ENCODE measurements around the gene C2orf49.

Gene C2orf49

GRCh38 chr2:105338020-105338385 lies 663 bp downstream of the C2orf49 start:
- Histone ChIP-seq H3K9ac (ENCODE audit: low read length) (peak overlapping the region; percentile 98), H4K8ac (ENCODE audit: low read length) (no peak overlapping the region), H3K79me1 (replicated peaks; ENCODE audit: low read length, poor library complexity, severe bottlenecking) (peaks cover 9% of the 10 kb centered on the region), H3K4me1 (ENCODE audit: control insufficient read depth, insufficient read depth, low read depth, low read length) (peaks cover 3% of the 10 kb centered on the region), H2BK12ac (ENCODE audit: low read length in 2 of 2) (no peak overlapping the region), H3K4me3 (ENCODE audit: insufficient read depth in 1 of 2, low read depth in 1 of 2, low read length in 2 of 2) (peak overlapping the region; percentile 84 to 95), H2AFZ (ENCODE audit: low read depth, low read length) (no peak overlapping the region), H3K27me3 (ENCODE audit: control insufficient read depth in 1 of 2, insufficient read depth in 1 of 2, low read length in 2 of 2) (no peaks in the 10 kb centered on the region), H2BK15ac (ENCODE audit: low read depth, poor library complexity, severe bottlenecking) (no peak overlapping the region), H3K18ac (ENCODE audit: low read depth in 1 of 2, low read length in 2 of 2) (no peak overlapping the region), H2BK5ac (ENCODE audit: low read depth, low read length, poor library complexity, severe bottlenecking) (no peak overlapping the region), H3K4ac (ENCODE audit: low read depth in 1 of 2, low read length in 2 of 2) (peak overlapping the region in 1 of 2 experiments; percentile 9), H4K91ac (ENCODE audit: low read length) (no peak overlapping the region), H3K23ac (ENCODE audit: low read length in 2 of 2) (no peak overlapping the region), H2BK120ac (ENCODE audit: low read depth, low read length) (no peak overlapping the region), H3K9me3 (ENCODE audit: control insufficient read depth, low read length) (no peaks in the 10 kb centered on the region), H2AK5ac (ENCODE audit: low read length, severe bottlenecking) (no peak overlapping the region), H3K36me3 (ENCODE audit: control insufficient read depth in 1 of 2, insufficient read depth in 2 of 2, low read depth in 1 of 2, low read length in 2 of 2) (peaks cover 7 to 43% of the 10 kb centered on the region in 2 experiments), H3K14ac (ENCODE audit: low read length in 2 of 2) (no peak overlapping the region), H3K4me2 (ENCODE audit: low read length, poor library complexity, severe bottlenecking) (peak overlapping the region; percentile 84), H3K27ac (ENCODE audit: low read length, poor library complexity, severe bottlenecking) (no peak overlapping the region)
- WGBS = 22% methylated on average over 4 of the region's 5 CpGs
- DNase-seq = no peak

GRCh38 chr2:105339414-105339813 lies 2.1 kb downstream of the C2orf49 start:
- WGBS = 83% methylated on average over 2 of the region's 4 CpGs
- Histone ChIP-seq H4K8ac (ENCODE audit: low read length) (no peak overlapping the region), H2AFZ (ENCODE audit: low read depth, low read length) (no peak overlapping the region), H3K4me2 (ENCODE audit: low read length, poor library complexity, severe bottlenecking) (no peak overlapping the region), H3K36me3 (ENCODE audit: control insufficient read depth in 1 of 2, insufficient read depth in 2 of 2, low read depth in 1 of 2, low read length in 2 of 2) (peaks cover 9 to 56% of the 10 kb centered on the region in 2 experiments), H3K4ac (ENCODE audit: low read depth in 1 of 2, low read length in 2 of 2) (no peak overlapping the region), H3K23ac (ENCODE audit: low read length in 2 of 2) (no peak overlapping the region), H3K27ac (ENCODE audit: low read length, poor library complexity, severe bottlenecking) (no peak overlapping the region), H3K9me3 (ENCODE audit: control insufficient read depth, low read length) (no peaks in the 10 kb centered on the region), H3K4me3 (ENCODE audit: insufficient read depth in 1 of 2, low read depth in 1 of 2, low read length in 2 of 2) (peak overlapping the region in 1 of 2 experiments; percentile 95), H2BK5ac (ENCODE audit: low read depth, low read length, poor library complexity, severe bottlenecking) (no peak overlapping the region), H3K9ac (ENCODE audit: low read length) (peak overlapping the region; percentile 98), H2BK15ac (ENCODE audit: low read depth, poor library complexity, severe bottlenecking) (no peak overlapping the region), H3K27me3 (ENCODE audit: control insufficient read depth in 1 of 2, insufficient read depth in 1 of 2, low read length in 2 of 2) (no peaks in the 10 kb centered on the region), H2AK5ac (ENCODE audit: low read length, severe bottlenecking) (no peak overlapping the region), H3K14ac (ENCODE audit: low read length in 2 of 2) (no peak overlapping the region), H2BK120ac (ENCODE audit: low read depth, low read length) (no peak overlapping the region), H4K91ac (ENCODE audit: low read length) (no peak overlapping the region), H2BK12ac (ENCODE audit: low read length in 2 of 2) (no peak overlapping the region), H3K18ac (ENCODE audit: low read depth in 1 of 2, low read length in 2 of 2) (no peak overlapping the region), H3K79me1 (replicated peaks; ENCODE audit: low read length, poor library complexity, severe bottlenecking) (peaks cover 10% of the 10 kb centered on the region), H3K4me1 (ENCODE audit: control insufficient read depth, insufficient read depth, low read depth, low read length) (peaks cover 3% of the 10 kb centered on the region)
- DNase-seq = no peak

GRCh38 chr2:105344704-105345345 lies 7.5 kb downstream of the C2orf49 start:
- Histone ChIP-seq H4K8ac (ENCODE audit: low read length) (no peak overlapping the region), H3K4me3 (ENCODE audit: insufficient read depth in 1 of 2, low read depth in 1 of 2, low read length in 2 of 2) (no peak overlapping the region), H3K9ac (ENCODE audit: low read length) (no peak overlapping the region), H3K27ac (ENCODE audit: low read length, poor library complexity, severe bottlenecking) (no peak overlapping the region), H3K27me3 (ENCODE audit: control insufficient read depth in 1 of 2, insufficient read depth in 1 of 2, low read length in 2 of 2) (no peaks in the 10 kb centered on the region), H3K36me3 (ENCODE audit: control insufficient read depth in 1 of 2, insufficient read depth in 2 of 2, low read depth in 1 of 2, low read length in 2 of 2) (peaks cover 20 to 96% of the 10 kb centered on the region in 2 experiments), H3K4me1 (ENCODE audit: control insufficient read depth, insufficient read depth, low read depth, low read length) (no peaks in the 10 kb centered on the region), H3K4ac (ENCODE audit: low read depth in 1 of 2, low read length in 2 of 2) (no peak overlapping the region), H2BK15ac (ENCODE audit: low read depth, poor library complexity, severe bottlenecking) (no peak overlapping the region), H3K23ac (ENCODE audit: low read length in 2 of 2) (no peak overlapping the region), H2BK120ac (ENCODE audit: low read depth, low read length) (no peak overlapping the region), H3K79me1 (replicated peaks; ENCODE audit: low read length, poor library complexity, severe bottlenecking) (peaks cover 12% of the 10 kb centered on the region), H2AFZ (ENCODE audit: low read depth, low read length) (no peak overlapping the region), H2BK5ac (ENCODE audit: low read depth, low read length, poor library complexity, severe bottlenecking) (no peak overlapping the region), H4K91ac (ENCODE audit: low read length) (no peak overlapping the region), H3K18ac (ENCODE audit: low read depth in 1 of 2, low read length in 2 of 2) (no peak overlapping the region), H2AK5ac (ENCODE audit: low read length, severe bottlenecking) (no peak overlapping the region), H2BK12ac (ENCODE audit: low read length in 2 of 2) (no peak overlapping the region), H3K4me2 (ENCODE audit: low read length, poor library complexity, severe bottlenecking) (no peak overlapping the region), H3K14ac (ENCODE audit: low read length in 2 of 2) (no peak overlapping the region), H3K9me3 (ENCODE audit: control insufficient read depth, low read length) (no peaks in the 10 kb centered on the region)
- DNase-seq = peak; percentile 63
- WGBS = 93% methylated on average over 2 of the region's 4 CpGs

- H3K27ac ChIP-seq (ENCODE audit: low read length, poor library complexity, severe bottlenecking) = no peak overlapping the region
- WGBS = 100% methylated on average over 1 of the region's 1 CpG
- no peak overlapping the region for H2AK5ac ChIP-seq (ENCODE audit: low read length, severe bottlenecking)
- H2BK120ac ChIP-seq (ENCODE audit: low read depth, low read length) = no peak overlapping the region
- H2BK12ac ChIP-seq (ENCODE audit: low read length in 2 of 2) = no peak overlapping the region
- H3K79me1 ChIP-seq (replicated peaks; ENCODE audit: low read length, poor library complexity, severe bottlenecking) = peaks cover 4% of the 10 kb centered on the region
- H3K23ac ChIP-seq (ENCODE audit: low read length in 2 of 2) = no peak overlapping the region
- H3K4me2 ChIP-seq (ENCODE audit: low read length, poor library complexity, severe bottlenecking) = no peak overlapping the region
- H2BK5ac ChIP-seq (ENCODE audit: low read depth, low read length, poor library complexity, severe bottlenecking) = no peak overlapping the region
- H3K9ac ChIP-seq (ENCODE audit: low read length) = no peak overlapping the region
- no peak overlapping the region for H3K4me3 ChIP-seq (ENCODE audit: insufficient read depth in 1 of 2, low read depth in 1 of 2, low read length in 2 of 2)
- no peak overlapping the region for H3K18ac ChIP-seq (ENCODE audit: low read depth in 1 of 2, low read length in 2 of 2)
- no peak for DNase-seq
- peaks cover 3% of the 10 kb centered on the region for H3K4me1 ChIP-seq (ENCODE audit: control insufficient read depth, insufficient read depth, low read depth, low read length)
- H3K36me3 ChIP-seq (ENCODE audit: control insufficient read depth in 1 of 2, insufficient read depth in 2 of 2, low read depth in 1 of 2, low read length in 2 of 2) = peaks cover 20 to 77% of the 10 kb centered on the region in 2 experiments
- no peak overlapping the region for H3K14ac ChIP-seq (ENCODE audit: low read length in 2 of 2)
- no peak overlapping the region for H2BK15ac ChIP-seq (ENCODE audit: low read depth, poor library complexity, severe bottlenecking)
- no peak overlapping the region for H4K8ac ChIP-seq (ENCODE audit: low read length)
- H3K27me3 ChIP-seq (ENCODE audit: control insufficient read depth in 1 of 2, insufficient read depth in 1 of 2, low read length in 2 of 2) = no peaks in the 10 kb centered on the region
- H3K9me3 ChIP-seq (ENCODE audit: control insufficient read depth, low read length) = no peaks in the 10 kb centered on the region
- H4K91ac ChIP-seq (ENCODE audit: low read length) = no peak overlapping the region
- H3K4ac ChIP-seq (ENCODE audit: low read depth in 1 of 2, low read length in 2 of 2) = no peak overlapping the region
- no peak overlapping the region for H2AFZ ChIP-seq (ENCODE audit: low read depth, low read length)
Measured at GRCh38 chr2:105357122-105357521, 19.8 kb downstream of the C2orf49 start.
